Upper lobe of left lung (tissue), 6 donors: ENCODE data around the gene ZNF75A. TPM values are rescaled to one million over a fixed set of nuclear protein-coding genes. Genes with fewer than 3 reads are reported as not detected.
A peak's percentile ranks its signal among the peaks of the same experiment; 100 is the strongest.
"Not testable (repeated sequence)": the region's sequence is repeated elsewhere in the genome, so short reads cannot be mapped to it uniquely, and the experiment has no call there.

Experiments used
- ATAC-seq, 2 donors: fragments of 200-7000 bp; cut with Tn5 transposase; one replicate each; pipeline ENCODE4 v1.9.1; 2022; ENCODE audit warnings: mild to moderate bottlenecking in 2 of 2, moderate library complexity in 2 of 2; ENCODE audit not compliant: low FRiP score in 2 of 2
- DNase-seq, 2 donors: peaks; one replicate each; pipeline ENCODE4 v3.0.0-alpha.2; 2019 to 2020
- H3K27ac ChIP-seq, 4 donors: fragments of 200-600 bp; sonication (generic); one replicate each; pipeline ENCODE4 v1.5.1; 2016 to 2019
- H3K27me3 ChIP-seq, 4 donors: fragments of 200-600 bp; sonication (generic); one replicate each; pipeline ENCODE4 v1.5.1; 2017 to 2019
- H3K36me3 ChIP-seq, 4 donors: fragments of 200-600 bp; sonication (generic); one replicate each; pipeline ENCODE4 v1.5.1; 2016 to 2019
- H3K4me1 ChIP-seq, 4 donors: fragments of 200-600 bp; sonication (generic); one replicate each; pipeline ENCODE4 v1.5.1; 2018 to 2019
- H3K4me3 ChIP-seq, 4 donors: fragments of 200-600 bp; sonication (generic); one replicate each; pipeline ENCODE4 v1.5.1; 2017 to 2019; ENCODE audit warnings: mild to moderate bottlenecking in 2 of 4, moderate library complexity in 1 of 4
- H3K9me3 ChIP-seq, 4 donors: fragments of 200-600 bp; sonication (generic); one replicate each; pipeline ENCODE4 v1.5.1; 2018 to 2019
- EP300 ChIP-seq, 4 donors: sonication (generic); formaldehyde crosslinking; IDR thresholded peaks; one replicate each; pipeline ENCODE4 v1.5.1; 2017; ENCODE audit warnings: antibody characterized with exemption in 4 of 4, control low read depth in 2 of 4
- POLR2A ChIP-seq, 4 donors: fragments of 450-650 bp; IDR thresholded peaks; one replicate each; pipeline ENCODE4 v1.5.1; 2016 to 2017; ENCODE audit warnings: antibody characterized with exemption in 4 of 4, mild to moderate bottlenecking in 2 of 4
- POLR2AphosphoS5 ChIP-seq, 2 donors: sonication (generic); formaldehyde crosslinking; IDR thresholded peaks; one replicate each; pipeline ENCODE4 v1.5.1; 2017; ENCODE audit warnings: antibody characterized with exemption in 2 of 2
- WGBS, 2 donors: methylation state at CpG; one replicate each; pipeline ENCODE4 v1.1.5; 2017 to 2018; 5-methylcytosine and 5-hydroxymethylcytosine counted together
- total RNA-seq, 6 donors: library from RNA; depleted of rRNA in 4 of 6; stranded (reverse); fragments of >200 nt in 4 of 6; gene quantifications; one replicate each; pipeline versions ENCODE4 v1.1.0 to v1.2.1, GENCODE V29; 2016 to 2021
- TF ChIP-seq, protein P1 (sequence below), 6 experiments: fragments of 450-650 bp in 4 of 6; fragments of 200-600 bp in 2 of 6; sonication (generic) in 2 of 6; IDR thresholded peaks; one replicate each; pipeline ENCODE4 v1.5.1; 2016 to 2019; ENCODE audit warnings: antibody characterized with exemption in 6 of 6
- donor health status: DM: no; HTN: no; CAD: no; lungs with moderate emphysema.
- donor health status: DM: no; HTN: yes; CAD: no; lungs with severe emphysema.

Gene ZNF75A
- total RNA-seq, 6 donors from 2014 or later: 21.5 to 69.1 (median 25.9) TPM

DNA sequence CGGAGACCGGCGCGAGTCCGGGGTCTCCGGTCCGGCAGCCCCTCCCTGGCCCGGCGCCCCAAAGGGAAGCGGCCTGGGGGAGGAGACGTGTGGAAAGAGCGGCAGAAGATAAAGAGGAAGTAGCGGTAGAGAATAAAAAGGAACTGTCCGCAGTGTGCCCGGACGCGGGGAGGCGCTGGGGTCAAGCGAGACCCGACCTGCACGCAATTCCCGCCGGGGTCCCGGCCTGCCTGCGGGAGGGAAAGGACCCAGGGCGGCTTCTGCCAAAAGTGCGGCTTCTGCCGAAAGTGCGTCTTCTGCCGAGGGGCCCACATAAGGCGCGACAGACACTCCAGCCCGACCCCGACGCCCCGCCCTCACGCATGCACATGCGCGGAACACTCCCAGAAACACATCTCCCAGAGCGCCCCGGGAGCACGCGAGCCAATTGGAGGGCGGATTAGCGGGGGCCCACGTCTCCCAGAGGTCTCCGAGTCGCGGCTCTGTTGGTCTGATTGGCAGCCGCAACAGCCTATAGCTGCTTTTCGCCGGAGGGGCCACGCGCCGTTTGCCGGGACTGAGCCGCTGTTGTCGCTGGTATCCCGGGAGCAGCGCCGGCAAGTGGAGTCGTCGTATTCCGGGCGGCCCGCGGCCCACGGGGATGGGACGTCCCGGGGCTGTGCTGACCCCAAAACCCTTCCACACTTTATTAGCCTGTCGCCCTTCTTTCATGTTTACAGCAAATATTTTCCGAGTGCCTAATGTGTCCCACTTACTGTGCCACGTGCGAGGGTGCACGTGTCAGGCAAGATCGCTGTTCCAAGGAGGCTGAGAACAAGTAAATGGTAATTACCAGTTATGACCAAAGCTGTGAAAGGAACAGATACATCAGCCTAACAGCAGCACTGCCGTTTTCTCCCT, 40.9 kb upstream of the ZNF75A start:
- DNase-seq (peak; percentile 96 to 97), ATAC-seq (peak; percentile 97)
- Histone ChIP-seq H3K4me1 (peaks cover 4 to 22% (median 9%) of the 10 kb centered on the region in 4 donors), H3K27me3 (no peaks in the 10 kb centered on the region), H3K4me3 (peak overlapping the region; percentile 82 to 91 (median 90)), H3K36me3 (peaks cover 0 to 35% (median 9%) of the 10 kb centered on the region in 4 donors), H3K27ac (peak overlapping the region; percentile 98 to 100 (median 99)), H3K9me3 (peaks cover 0 to 6% (median 2%) of the 10 kb centered on the region in 4 donors)
- WGBS, 2 donors: 2 to 8% methylated on average over 34 to 56 of the region's 77 CpGs
- TF ChIP-seq POLR2AphosphoS5 (IDR thresholded peaks at IDR 0.05) (peak; percentile 85 to 92), POLR2A (IDR thresholded peaks at IDR 0.05) (peak in 3 of 4 donors; percentile 77 to 90 (median 78)), EP300 (IDR thresholded peaks at IDR 0.05) (no peak)
- TF ChIP-seq, protein P1, sequence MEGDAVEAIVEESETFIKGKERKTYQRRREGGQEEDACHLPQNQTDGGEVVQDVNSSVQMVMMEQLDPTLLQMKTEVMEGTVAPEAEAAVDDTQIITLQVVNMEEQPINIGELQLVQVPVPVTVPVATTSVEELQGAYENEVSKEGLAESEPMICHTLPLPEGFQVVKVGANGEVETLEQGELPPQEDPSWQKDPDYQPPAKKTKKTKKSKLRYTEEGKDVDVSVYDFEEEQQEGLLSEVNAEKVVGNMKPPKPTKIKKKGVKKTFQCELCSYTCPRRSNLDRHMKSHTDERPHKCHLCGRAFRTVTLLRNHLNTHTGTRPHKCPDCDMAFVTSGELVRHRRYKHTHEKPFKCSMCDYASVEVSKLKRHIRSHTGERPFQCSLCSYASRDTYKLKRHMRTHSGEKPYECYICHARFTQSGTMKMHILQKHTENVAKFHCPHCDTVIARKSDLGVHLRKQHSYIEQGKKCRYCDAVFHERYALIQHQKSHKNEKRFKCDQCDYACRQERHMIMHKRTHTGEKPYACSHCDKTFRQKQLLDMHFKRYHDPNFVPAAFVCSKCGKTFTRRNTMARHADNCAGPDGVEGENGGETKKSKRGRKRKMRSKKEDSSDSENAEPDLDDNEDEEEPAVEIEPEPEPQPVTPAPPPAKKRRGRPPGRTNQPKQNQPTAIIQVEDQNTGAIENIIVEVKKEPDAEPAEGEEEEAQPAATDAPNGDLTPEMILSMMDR (IDR thresholded peaks at IDR 0.05): peak in 3 of 6 experiments; percentile 16 to 43 (median 30)

DNA sequence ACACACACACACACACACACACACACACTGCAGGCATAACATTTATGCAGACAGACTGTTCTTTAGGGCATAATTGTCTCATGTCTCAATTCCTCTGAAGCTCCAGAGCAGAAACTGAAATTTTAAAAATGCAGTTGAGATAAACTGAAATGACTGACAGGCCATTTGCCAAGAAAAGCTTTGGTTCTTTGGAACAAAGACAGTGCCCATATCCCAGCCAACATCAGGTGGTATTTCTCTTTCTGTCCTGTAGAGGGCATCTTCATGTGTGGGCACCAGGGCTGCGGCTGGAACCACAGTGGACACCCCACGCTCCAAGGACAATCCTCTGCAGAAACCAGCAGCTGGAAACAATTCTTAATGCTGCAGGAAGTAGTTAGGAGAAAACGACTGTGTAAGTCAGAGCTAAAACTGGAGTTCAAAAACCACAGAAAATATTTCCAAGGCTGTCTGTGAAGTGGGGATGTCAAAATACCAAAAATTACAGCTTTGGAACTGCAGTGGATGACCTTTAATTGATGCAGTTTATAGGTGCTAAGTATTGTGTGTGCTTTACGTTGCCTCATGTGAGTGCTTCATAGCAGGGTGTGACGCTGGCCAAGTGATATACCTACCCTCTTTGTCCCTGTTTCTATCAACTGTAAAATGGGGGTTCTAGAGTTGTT, 38.3 kb upstream of the ZNF75A start:
- H3K4me1 ChIP-seq: peaks cover 4 to 22% (median 9%) of the 10 kb centered on the region in 4 donors
- no peaks in the 10 kb centered on the region for H3K27me3 ChIP-seq
- WGBS, 2 donors: 60 to 72% methylated on average over 5 of the region's 5 CpGs
- peaks cover 0 to 6% (median 2%) of the 10 kb centered on the region in 4 donors for H3K9me3 ChIP-seq
- DNase-seq (no peak), ATAC-seq (no peak)
- no peak for TF ChIP-seq POLR2AphosphoS5 (IDR thresholded peaks at IDR 0.05)
- TF ChIP-seq, protein P1 (IDR thresholded peaks at IDR 0.05): peak in 5 of 6 experiments; percentile 21 to 45 (median 25)
- no peak overlapping the region for H3K4me3 ChIP-seq
- no peak overlapping the region for H3K27ac ChIP-seq
- peaks cover 0 to 36% (median 9%) of the 10 kb centered on the region in 4 donors for H3K36me3 ChIP-seq

DNA sequence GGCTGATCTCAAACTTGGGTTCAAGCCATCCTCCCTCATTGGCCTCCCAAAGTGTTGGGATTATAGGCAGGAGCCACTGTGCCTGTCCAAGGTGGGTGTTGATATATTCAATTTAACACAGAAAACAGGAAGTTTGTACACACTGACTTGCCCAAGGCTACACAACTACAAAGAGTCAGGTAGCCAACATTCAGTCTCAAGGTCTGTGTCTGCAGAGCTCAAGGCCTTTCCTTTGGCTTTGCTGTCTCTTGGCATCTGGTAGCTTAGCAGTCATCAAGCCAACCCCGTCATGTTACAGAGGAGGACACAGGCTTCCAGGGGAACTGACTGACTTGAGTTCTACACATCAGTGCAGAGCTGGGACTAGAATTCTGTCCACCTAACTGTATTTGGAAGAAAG, 37.0 kb upstream of the ZNF75A start:
- WGBS, 2 donors: 71 to 100% methylated on average over 1 of the region's 1 CpG
- H3K27ac ChIP-seq: no peak overlapping the region
- ATAC-seq: no peak

DNA sequence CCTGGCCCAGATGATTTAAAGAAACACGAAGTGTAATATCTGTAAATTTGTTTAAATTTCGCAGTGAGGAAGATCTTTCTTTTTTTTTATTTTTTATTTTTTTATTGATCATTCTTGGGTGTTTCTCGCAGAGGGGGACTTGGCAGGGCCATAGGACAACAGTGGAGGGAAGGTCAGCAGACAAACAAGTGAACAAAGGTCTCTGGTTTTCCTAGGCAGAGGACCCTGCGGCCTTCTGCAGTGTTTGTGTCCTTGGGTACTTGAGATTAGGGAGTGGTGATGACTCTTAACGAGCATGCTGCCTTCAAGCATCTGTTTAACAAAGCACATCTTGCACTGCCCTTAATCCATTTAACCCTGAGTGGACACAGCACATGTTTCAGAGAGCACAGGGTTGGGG, 34.6 kb upstream of the ZNF75A start:
- not testable (repeated sequence) for H3K27me3 ChIP-seq, DNase-seq, H3K27ac ChIP-seq, H3K9me3 ChIP-seq, ATAC-seq, H3K4me3 ChIP-seq, H3K4me1 ChIP-seq
- WGBS, 2 donors: 82 to 89% methylated on average over 4 to 5 of the region's 5 CpGs
- H3K36me3 ChIP-seq: peaks cover 0 to 34% (median 7%) of the 10 kb centered on the region in 4 donors

More for the DNA sequence above, 37.0 kb upstream of the ZNF75A start:
- DNase-seq: no peak
- Histone ChIP-seq H3K4me1 (peaks cover under 1 to 16% (median 9%) of the 10 kb centered on the region in 4 donors), H3K9me3 (peaks cover 0 to 6% (median 2%) of the 10 kb centered on the region in 4 donors), H3K36me3 (peaks cover 0 to 36% (median 9%) of the 10 kb centered on the region in 4 donors), H3K27me3 (no peaks in the 10 kb centered on the region), H3K4me3 (no peak overlapping the region)
- TF ChIP-seq EP300 (IDR thresholded peaks at IDR 0.05) (no peak), POLR2A (IDR thresholded peaks at IDR 0.05) (no peak), POLR2AphosphoS5 (IDR thresholded peaks at IDR 0.05) (no peak)
- TF ChIP-seq, protein P1 (IDR thresholded peaks at IDR 0.05): no peak

DNA sequence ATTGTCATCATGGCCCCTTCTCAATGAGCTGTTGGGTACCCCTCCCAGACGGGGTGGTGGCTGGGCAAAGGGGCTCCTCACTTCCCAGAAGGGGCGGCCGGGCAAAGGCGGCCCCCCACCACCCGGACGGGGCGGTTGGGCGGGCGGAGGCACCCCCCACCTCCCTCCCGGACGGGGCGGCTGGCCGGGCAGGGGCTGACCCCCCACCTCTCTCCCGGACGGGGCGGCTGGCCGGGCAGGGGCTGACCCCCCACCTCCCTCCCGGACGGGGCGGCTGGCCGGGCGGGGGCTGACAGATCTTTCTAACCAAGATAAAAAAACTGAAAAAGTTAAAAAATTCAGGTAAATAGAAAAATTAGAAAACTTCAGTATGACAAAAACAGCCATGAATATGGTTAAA, 34.0 kb upstream of the ZNF75A start:
- not testable (repeated sequence) for H3K27me3 ChIP-seq, H3K9me3 ChIP-seq, ATAC-seq, H3K4me3 ChIP-seq, H3K4me1 ChIP-seq, H3K27ac ChIP-seq
- WGBS, 2 donors: 96% methylated on average over 18 to 20 of the region's 22 CpGs
- DNase-seq: peak in 1 of 2 donors; percentile 68
- peaks cover 0 to 28% (median 6%) of the 10 kb centered on the region in 4 donors for H3K36me3 ChIP-seq
